IMR-90 (cell line): Measurements from ENCODE around the gene DOK1.

ENCODE experiments used
- CTCF ChIP-seq: conservative IDR thresholded peaks from 2 replicates; pipeline ENCODE4 v1.5.1; 2012; ENCODE audit warnings: mild to moderate bottlenecking, low read depth, low read length, improper control_type of control experiment
- MXI1 ChIP-seq: IDR thresholded peaks from 2 replicates; pipeline ENCODE4 v1.6.1; 2012; ENCODE audit warnings: low read depth, mild to moderate bottlenecking, low read length, moderate library complexity, borderline replicate concordance
- NFE2L2 ChIP-seq: fragments of 150-350 bp; IDR thresholded peaks from 2 replicates; pipeline ENCODE4 v1.6.1; 2016; ENCODE audit warnings: low read depth, mild to moderate bottlenecking, low read length
- POLR2A ChIP-seq: IDR thresholded peaks from 2 replicates; pipeline ENCODE4 v1.6.1; 2012; ENCODE audit warnings: mild to moderate bottlenecking, low read depth, low read length

DNA sequence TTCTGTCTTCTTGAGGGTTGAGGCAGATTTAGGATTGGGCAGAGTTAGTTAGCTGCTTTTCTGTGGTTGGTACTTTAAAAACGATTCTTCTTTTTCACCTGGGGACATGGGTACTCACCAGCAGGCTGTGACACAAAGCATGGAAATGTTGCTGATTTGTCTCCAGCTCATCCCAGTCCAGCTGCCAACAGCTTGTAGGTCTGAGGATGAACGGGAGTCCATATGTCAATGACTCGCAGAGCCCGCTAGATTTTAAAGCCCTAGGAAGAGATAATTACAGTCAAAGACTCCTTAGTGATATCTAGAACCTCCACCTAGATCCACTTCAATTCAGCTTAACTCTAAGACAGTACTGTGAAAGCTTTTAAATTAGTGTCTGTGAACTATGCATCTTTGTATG, 20.8 kb downstream of the DOK1 start:
- no peak for TF ChIP-seq CTCF
- no peak for TF ChIP-seq NFE2L2
- no peak for TF ChIP-seq POLR2A
- no peak for TF ChIP-seq MXI1
